Activated CD4-positive, CD25-positive, alpha-beta regulatory T cell treated with anti-CD3 and anti-CD28 coated beads, Interleukin-2, amount 50 U/mL, for 72 hours (primary cell): Measurements from ENCODE around the gene APOL4.

Experiments used
- DNase-seq: peaks from one replicate; pipeline ENCODE4 v3.0.0; 2021

Gene APOL4

DNA sequence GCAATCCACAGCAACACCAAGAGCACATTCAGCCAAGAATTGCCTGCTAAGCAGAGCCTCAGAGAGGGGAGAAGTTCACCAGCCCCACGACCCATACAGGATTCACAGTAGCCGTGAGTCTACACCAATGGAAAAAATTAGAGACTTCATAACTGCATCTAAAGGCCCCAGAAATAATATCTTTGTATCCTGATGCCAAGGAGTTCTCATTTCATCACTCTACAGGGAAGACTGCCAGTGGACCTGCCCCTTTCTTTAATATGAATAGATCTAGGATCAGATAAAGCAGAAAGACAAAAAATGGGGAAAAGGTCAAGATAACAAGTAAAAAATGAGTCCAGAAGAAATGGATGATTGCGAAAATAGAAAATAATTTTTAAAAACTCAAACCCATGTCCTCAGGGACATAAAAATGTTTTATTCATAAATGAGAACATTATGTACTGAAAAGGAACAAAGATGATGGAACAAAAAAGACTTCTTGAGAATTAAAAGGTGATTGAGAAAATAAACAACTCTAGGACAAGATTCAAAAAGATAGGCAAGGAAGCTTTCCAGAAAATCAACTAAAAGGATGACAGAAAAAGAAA, 50.5 kb downstream of the APOL4 start:
- no peak for DNase-seq

DNA sequence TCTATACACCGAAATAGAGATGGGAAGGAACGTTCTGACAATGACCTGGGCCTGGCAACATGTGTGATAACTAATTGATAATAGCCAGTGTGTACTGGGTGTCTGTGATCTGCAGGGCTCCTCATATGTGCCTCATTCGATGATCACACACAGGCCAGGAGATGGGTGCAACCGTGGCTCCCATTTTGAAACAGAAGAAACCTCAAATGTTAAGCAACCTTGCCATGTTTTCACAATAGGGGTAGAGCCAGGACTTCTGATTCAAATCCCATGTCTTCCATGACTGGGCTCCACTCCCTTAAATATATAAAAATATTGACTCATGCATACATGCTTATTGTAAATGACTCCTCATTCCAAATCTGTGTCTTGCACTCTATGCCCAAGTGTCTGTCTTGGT, 52.2 kb downstream of the APOL4 start:
- DNase-seq, result no peak

DNA sequence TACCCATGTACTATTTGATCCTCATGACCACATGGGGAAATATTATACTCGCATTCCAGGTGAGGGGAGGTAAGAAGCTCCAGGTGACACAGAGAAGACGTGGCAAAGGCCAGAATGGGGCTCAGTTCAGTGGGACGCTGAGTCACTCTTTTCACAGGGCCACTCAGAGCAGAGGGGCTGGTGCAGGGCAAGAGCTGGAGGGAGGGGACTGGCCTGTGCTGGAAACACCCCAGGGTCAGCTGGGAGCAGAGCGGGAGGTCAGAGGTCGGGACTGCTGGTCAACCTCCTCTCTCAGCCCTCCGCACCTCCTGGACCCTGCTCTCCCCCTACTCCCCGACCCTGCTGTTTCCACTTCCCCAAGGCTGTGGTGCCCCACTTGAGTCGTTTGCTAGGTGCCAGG, 53.2 kb downstream of the APOL4 start:
- DNase-seq, result no peak

DNA sequence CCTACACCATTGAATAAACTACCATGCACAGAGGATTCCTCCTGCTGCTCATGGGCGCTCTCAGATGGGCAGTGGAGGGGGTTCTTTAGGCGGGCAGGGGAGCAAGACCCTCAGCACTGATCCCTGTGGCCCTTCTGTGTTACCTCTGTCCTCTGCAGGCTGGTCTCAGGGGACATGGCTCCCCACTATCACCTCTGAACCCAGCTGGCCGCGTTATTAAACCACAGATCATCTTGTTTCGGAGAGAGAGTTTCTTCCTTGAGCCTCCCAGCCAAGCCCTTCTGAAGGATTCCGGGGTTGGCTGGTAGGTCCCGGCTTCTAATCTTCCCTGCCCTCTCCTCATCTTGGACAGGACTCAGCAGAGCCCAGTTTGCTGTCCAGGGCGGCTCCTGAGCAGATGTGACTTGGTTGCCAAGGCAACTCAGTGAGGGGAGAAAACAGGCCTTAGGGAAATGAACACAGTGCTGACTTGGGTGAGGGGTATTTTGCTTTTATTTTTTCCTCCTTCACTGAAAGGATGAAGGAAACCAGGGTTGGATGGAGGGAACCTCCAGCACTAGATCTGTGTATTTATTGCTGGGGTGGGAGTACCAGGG, 54.3 kb downstream of the APOL4 start:
- DNase-seq, result no peak

DNA sequence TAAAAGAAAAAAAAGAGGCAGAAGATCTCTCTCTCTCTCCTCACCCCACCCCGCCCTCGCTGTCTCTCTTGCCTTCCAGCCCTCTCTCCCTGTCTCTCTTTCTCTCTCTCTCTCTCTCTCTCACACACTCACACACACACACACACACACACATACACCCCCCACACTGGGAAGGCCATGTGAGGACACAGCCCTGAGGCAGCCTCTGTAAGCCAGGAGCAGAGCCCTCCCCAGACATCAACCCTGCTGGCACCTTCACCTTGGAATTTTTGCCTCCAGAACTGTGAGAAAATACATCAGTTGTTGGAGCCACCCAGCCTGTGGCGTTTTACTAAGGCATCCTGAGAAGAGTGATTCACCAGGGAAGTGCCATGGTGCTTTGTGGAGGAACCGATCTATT, 55.7 kb downstream of the APOL4 start:
- no peak for DNase-seq

DNA sequence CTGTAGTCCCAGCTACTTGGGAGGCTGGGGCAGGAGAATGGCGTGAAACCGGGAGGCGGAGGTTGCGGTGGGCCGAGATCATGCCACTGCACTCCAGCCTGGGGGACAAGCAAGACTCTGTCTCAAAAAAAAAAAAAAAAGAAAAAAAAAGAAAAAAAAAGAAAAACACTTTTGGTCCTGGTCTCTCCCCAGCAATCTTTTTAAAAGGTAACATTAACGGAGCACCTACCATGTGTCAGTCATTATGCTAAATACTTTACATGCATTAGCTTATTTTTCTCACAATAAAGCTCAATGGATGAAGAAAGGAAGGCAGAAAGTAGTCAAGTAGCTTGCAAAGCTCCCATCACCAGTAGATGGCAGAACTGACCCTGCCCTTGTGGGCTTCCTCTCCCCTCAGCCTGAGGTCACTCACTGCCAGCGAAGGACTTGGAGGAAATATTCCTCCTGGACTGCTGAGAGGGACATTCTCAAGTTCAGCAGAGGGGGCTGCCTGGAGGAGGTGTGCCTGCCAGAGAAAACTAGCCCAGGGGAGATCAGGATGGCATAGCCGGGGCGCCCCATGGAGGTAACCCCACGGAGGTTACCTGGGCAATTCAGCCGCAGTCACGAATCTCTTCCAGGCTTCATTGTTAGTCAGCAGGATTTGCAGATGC, 56.6 kb downstream of the APOL4 start:
- DNase-seq, result no peak

DNA sequence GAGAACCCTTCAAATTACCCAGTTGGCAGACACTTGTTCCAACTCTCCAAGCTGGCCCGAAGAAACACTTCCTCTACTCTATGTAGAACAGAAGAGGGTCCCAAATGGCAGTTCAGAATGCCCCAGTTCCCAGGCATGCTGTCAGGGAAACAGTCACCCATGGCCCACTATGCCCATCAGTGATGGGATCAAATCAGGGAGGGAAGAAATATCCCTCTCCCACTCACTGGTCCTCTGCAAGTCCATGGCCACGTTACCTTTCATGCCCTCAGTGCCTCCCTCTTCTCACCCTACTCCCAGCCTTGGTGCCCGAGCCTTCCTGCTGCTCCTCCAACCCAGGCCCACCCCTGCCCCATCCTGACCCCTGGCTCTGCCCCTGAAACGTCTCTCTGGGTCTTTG, 57.7 kb downstream of the APOL4 start:
- DNase-seq, result peak; percentile 1

DNA sequence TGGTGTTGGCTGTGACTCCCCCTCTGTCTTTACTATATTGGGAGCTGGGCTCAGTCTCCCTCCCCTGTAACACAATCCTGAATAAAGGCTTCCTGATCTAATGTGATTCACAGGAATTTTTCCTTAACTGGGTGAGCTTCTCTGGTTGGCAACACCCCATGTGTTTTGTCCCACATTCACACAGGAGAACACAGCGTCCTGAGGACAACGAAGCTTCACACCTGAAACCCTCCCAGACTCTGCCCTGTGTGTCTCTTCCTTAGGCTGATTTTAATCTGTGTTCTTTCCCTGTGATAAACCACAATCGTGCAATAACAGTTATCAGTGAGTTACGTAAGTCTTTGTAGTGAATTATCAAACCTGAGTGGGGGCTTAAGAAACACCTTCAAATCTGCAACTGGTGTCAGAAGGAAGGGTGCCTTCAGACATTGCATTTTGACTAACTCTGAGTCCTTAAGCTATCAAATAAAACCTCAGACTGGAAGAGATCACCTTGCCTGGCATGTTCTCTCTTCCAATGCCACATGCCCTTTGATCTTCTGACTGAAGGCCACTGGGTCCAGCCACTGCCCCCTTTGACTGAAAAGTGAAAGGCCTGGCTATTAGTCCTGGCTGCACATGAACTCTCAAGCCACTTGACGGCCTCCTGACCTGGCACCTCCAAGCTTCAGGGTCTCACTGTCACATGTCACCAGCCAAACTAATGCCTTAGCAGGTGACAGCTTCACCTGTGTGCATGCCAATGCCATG, 58.4 kb downstream of the APOL4 start:
- DNase-seq, result no peak

DNA sequence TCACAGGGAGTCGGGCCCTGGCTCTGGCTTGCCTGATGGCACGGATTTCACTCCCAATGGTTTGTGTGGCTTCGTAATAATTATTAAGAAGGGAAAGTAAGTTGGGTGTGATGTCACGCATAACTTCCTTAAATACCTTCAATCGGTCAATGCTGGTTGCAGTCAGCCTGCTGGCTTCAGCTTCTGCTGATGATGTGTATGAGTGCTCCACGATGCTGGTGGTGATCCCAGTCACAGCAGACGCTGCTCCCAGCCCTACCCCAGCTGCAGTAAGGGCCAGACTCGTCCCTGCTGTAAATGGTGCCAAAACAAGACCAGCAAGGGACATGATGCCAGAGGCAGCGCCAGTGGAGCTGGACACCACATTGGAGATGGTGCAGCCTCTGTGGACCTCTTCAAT, 60.1 kb downstream of the APOL4 start:
- no peak for DNase-seq
